ENCODE measurements around the gene NXT1. TPM values are rescaled to one million over a fixed set of nuclear protein-coding genes. Genes with fewer than 3 reads are reported as not detected.

The NXT1 gene
- total RNA-seq, 4 donors from 2014 or later, result 19.8 to 23.8 (median 21.9) TPM

GRCh38 chr20:23316626-23317025, 34.0 kb upstream of the NXT1 start:
- TF ChIP-seq, protein P1, sequence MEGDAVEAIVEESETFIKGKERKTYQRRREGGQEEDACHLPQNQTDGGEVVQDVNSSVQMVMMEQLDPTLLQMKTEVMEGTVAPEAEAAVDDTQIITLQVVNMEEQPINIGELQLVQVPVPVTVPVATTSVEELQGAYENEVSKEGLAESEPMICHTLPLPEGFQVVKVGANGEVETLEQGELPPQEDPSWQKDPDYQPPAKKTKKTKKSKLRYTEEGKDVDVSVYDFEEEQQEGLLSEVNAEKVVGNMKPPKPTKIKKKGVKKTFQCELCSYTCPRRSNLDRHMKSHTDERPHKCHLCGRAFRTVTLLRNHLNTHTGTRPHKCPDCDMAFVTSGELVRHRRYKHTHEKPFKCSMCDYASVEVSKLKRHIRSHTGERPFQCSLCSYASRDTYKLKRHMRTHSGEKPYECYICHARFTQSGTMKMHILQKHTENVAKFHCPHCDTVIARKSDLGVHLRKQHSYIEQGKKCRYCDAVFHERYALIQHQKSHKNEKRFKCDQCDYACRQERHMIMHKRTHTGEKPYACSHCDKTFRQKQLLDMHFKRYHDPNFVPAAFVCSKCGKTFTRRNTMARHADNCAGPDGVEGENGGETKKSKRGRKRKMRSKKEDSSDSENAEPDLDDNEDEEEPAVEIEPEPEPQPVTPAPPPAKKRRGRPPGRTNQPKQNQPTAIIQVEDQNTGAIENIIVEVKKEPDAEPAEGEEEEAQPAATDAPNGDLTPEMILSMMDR (IDR thresholded peaks at IDR 0.05; ENCODE audit: low read depth), result no peak

DNA sequence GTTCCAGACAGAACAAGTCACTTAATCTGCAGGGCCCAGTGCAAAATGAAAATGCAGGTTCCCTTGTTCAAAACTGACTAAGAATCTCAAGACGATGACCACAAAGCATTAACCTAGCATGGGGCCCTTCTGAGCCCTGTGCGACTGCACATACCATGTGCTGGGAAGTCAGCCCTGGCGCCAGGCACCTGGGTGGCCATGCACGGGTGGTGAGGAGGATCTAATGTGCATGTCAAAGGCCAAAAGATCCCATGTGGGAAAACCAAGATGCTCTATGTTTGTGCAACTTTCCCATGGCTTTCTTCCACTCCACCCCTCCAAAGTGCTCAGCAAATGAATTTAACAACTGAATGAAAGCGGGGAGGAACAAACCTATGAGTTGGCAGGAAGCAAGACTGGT, 33.5 kb upstream of the NXT1 start:
- TF ChIP-seq, protein P1 (IDR thresholded peaks at IDR 0.05; ENCODE audit: low read depth), result no peak

DNA sequence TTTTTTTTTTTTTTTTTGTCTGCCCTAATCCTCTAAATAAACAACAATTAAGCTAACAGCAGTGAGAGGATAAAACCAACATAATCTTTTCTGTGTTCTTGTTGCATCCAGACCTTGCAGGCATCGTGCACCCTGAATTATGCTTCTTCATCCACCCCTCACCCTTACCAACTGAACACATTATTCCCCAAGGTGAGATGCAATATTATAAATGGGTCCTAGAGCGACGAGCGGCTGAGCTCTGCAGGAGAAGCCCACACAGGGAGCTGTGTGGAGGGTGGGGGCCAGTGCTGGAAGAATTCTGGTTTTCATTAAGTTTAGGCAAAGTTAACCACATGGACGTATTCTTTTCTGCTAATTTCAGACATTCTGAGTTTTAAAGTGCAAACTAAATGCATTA, 32.2 kb upstream of the NXT1 start:
- TF ChIP-seq, protein P1 (IDR thresholded peaks at IDR 0.05; ENCODE audit: low read depth), result no peak

- TF ChIP-seq, protein P1 (IDR thresholded peaks at IDR 0.05; ENCODE audit: low read depth), result no peak
These were observed 30.3 kb upstream of the NXT1 start for GRCh38 chr20:23320317-23320716.

DNA sequence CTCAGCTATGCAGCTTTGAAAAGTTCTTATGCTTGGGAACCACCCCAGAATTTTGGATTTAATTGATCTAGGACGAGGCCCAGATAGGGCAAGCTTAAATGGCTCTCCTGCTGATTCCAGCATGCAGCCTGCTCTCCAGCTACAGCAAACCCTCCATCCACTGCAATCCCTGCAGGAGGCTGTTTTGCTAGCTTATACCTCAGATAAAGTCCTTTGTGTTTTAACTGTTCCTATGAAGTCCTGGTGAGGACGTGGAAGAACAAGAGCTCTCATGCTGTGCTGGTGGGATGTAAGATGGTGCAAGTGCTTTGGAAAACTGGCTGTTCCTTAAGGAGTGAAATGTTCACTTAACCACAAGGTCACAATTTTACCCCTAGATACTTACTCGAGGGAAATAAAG, 25.5 kb upstream of the NXT1 start:
- TF ChIP-seq, protein P1 (IDR thresholded peaks at IDR 0.05; ENCODE audit: low read depth), result no peak

- TF ChIP-seq, protein P1 (IDR thresholded peaks at IDR 0.05; ENCODE audit: low read depth), result no peak
These were observed 23.8 kb upstream of the NXT1 start for GRCh38 chr20:23326774-23327173.

- TF ChIP-seq, protein P1 (IDR thresholded peaks at IDR 0.05; ENCODE audit: low read depth), result no peak
These were observed 22.8 kb upstream of the NXT1 start for GRCh38 chr20:23327617-23328333.

Measured in subcutaneous adipose tissue (tissue), 4 donors.